NCI-H1092 treated with DMSO at 0.1 percent for 48 hours (cell line): ENCODE results near the gene BCLAF3.

Source experiments
- DNase-seq: peaks from one replicate; lab custom pipeline; 2025; lab: John Stamatoyannopoulos, UW

Gene BCLAF3

DNA sequence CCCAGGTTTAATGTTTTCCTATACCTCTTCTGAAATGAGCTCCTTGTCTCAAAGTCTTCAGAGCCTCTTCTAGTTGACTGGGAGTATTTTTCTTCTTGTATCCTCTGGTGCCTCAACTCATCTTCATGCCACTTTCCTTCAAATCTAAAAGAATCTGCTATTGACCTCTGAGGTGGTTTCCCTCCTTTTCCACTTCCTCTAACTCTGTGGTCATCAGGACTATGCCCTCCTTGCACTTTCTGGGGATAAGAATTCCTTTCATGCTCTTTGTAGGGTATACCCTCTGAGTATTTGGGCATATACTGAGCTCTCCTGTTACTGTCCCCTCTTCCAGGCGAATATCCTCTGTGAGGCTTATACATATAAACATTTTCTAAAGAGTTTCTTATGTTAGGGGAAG lies 24.8 kb downstream of the BCLAF3 start:
- no peak for DNase-seq

DNA sequence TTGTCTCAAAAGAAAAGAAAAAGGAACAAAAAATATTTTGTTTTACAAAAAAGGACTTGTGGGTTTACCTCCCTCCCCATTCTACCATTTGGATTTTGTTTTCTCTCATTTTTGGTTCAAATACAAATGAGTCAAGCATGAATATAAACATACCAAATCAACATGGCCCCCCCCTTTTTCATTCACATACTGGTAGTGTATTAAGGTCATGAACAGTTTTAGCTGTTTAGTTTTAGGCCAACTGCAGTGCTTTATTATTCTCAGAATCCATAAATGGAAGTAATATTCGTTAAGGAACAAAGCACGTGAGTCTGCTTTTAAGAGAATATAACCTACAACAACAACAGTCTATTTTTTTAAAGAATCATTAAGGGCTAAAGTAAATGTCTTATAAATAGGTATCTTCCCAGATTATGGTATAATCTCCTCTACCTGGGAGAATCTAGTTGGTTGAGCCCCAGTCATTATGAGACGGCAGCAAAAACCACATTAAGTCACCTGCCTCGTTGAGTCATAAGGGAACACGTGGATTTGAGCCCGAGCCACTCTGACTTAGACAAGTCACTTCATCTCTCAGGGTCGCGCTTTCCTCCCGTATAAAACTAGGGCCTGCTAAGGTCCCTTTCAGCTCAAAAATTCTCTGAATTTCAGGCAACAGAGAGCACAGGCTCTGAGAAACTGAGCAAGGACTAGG lies 26.7 kb downstream of the BCLAF3 start:
- no peak for DNase-seq

DNA sequence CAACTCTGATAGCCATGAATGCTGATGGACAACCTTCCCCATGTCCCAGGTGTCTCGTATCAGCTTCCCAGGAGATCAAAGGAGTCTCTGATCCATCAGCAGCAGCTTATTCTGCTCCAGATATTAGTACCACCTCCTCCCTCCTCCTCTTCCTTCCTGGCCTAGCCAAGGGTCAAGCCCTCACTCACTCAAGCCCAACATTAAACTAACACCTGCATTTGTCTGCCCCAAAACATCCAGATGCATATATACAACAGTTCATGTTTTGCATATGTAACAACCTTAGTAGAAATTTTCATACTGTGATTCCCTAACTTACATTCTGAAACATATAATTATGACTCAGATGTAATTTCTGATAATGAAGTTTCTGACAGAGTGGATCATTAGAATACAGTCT lies 29.9 kb downstream of the BCLAF3 start:
- no peak for DNase-seq

DNA sequence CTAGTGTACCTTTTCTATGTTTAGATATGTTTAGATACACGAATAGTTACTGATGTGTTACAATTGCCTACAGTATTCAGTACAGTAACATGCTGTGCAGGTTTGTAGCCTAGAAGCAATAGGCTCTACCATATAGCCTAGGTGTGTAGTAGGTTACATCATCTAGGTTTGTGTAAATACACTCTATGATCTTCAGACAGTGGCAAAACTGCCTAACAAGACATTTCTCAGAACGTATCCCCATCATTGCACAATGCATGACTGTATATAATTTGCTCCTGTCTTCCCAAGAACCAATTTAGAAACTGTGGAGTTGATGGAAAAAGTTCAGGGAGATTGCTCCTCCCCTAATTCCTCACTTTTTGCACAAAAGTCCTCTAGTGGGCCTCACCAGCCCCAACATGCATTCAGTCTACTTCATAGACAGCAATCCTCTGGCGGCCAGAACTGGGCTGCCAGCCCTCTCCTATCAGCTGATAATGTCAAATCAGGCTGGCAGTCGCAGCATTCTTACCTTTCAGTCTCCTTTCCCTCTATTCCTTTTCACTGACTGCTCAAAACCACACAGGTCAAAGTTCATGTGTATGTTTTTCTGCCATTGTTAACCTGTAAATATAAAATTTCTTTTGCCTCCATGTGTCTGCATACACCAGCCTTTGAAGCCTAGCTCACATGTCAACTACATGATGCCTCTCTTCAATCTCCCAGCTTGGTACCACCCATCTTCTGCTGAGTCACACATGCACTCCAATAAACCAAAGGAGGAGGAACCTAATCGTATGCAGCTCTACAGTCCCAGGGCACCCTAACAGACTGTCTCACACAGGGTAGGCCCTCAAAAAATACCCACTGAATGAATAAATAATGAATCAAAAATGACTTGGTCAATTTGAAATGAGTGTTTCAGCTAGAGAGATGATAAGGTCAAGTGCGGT lies 32.0 kb downstream of the BCLAF3 start:
- DNase-seq: no peak

DNA sequence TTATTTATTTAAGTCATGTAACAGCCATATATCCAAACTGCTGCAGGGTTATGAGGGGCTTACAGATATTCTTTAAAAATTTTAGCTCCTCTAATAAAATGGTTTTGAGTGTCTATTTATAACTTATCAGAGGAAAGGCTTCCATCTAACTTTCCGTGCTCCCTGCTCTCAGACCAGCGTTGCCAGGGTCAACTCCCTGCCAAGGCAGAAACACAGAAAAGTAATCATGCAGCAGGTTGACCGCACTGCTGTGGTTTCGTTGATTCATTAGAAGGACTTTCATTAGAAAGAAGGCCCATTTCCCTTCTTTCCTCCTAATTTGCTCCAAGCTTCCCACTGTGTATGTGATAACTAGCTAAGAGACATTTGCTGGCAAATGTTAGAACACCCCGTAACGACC lies 33.9 kb downstream of the BCLAF3 start:
- DNase-seq: no peak

DNA sequence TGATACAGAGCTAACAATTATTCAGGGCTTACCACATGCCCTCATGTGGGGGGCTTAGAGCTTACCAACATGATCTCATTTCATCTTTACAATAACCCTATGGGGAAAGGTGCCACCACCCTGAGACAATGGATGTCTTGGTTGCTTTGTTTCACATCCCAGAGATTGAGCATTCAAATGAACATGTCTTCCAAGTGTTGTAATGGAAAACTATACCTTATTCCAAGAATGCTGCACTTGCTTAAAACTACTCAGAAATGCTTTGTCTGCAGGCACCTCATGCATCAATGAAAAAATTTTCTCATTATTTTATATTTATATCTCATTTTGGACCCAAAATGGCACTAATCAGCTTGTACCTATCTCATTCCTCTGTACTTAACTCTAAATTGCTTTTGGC lies 34.6 kb downstream of the BCLAF3 start:
- DNase-seq: no peak

DNA sequence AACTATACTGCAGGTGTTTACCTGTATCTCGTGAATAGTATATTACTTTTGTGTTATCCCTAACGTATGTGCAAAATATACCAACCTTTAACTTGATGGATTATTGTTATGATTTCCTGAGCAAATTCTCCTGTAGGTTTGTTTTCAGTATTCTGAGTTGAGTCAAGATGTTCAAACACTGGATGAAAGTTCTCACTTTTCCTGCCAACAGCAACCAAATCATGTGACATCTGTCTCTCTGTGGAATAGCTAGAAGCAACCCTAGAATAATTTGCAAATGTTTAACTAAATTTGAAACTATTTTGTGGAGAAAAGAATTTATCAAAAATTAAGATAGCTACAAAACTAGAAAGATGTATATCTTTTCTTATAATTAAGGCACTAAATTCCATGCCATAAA lies 35.6 kb downstream of the BCLAF3 start:
- DNase-seq: no peak

DNA sequence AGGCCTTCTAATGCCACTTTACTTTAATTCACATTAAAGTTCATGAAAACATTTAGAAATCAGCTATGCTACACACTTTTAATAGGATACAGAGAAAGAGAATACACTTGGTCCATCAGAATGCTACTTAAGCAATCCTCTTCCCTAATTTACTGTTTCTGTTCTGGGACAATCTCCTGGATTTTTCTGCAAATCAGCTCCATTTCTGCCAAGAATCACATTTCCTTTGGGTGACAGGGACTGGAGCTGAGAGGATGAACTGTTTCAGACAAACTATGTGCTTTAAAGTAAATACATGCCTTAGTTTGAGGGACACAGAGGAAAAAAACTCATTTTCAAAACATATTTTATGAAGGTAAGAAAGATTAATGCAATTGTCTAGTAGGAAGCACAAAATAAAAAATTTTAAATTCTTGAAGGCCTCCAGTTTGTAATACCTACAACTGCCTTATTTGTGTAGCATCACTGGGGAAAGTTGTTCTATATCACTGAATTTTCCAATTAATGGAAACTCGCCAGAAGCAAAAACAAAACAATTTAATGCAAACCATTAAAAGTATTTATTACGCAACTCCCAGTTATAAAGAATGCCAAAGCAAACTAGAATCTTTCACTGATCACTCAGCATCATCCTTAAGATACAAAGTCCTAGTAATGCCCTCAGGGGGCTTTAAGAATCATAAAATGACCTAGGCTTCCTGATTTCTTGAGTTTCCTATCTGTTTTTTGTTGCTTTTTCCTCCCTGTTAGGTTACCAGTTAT lies 36.3 kb downstream of the BCLAF3 start:
- DNase-seq: no peak

DNA sequence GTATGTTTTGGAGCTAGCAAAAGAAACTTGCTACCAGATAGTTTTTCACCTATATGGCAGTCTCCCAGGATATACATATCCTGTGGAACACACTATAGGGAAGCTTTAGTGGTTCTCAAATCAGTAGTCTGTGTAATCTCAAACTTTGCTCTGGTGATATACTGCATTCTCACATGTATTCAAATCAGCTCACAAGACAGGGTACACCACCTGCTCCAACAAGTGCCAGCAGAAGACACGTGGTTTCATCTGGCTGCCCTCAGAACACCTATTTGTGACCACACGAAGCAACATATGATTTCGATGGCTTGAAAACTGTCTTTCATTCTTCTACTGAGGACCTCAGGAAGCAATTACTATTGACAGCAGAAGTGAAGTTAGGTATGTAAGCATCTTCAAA lies 37.7 kb downstream of the BCLAF3 start:
- no peak for DNase-seq

DNA sequence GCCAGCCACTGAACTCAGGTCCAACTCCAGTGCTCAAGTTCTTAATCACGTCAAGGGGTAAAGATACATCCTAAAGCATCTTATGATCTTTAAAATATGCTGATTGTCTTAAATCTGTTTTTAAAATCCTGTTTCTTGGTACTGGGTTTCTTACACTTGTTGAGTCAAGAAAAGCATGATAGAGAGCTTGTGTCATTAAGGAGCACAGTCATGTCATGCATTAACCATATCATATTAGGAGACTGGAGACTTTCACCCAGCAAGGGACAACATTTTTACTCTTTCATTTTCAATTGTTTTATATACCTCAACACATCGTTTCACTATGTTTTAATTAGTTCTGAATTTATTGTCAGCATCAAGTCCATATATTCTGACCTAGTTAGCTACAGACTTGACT lies 41.5 kb downstream of the BCLAF3 start:
- no peak for DNase-seq

DNA sequence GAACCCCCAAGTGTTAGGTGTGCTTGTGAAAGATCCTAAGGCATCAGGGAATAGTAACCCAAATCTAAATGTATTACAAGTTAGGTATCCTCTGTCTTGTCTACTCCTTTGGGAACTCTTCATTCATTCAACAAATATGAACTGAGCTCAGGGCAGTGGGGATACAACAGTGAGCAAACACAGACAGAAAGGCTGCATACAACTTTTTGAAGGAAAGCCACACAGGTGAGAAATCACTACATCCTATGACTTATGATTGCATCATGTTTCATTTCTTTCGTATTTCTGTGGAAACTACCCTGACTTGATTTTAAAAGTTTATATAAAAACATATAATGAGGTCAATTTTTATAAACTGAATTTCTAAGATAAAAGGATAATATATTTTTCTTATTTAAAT lies 43.2 kb downstream of the BCLAF3 start:
- DNase-seq: no peak
